ENCODE measurements around the gene F3.

The F3 gene

DNA sequence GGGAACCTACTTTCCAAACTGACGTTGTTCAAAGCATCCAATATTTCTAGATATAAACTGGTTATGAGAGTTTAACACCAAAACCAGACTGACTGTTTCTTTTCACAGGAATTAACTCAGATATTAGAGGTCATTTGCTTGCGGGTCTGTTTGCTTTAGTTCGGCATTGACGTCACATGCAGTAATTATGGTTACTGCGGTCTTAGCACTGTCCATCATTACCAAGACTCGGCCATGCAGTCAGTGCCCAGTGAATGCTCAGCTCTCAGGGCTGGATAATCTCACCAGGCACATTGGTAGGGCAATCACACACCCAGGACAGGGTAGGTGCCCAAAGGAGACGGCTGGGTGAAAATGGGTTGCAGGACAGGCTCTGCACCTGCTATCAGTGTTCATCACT, 9.9 kb upstream of the F3 start:
- DNase-seq = no peak

GRCh38 chr1:94550800-94551241, 9.3 kb upstream of the F3 start:
- DNase-seq = no peak

DNA sequence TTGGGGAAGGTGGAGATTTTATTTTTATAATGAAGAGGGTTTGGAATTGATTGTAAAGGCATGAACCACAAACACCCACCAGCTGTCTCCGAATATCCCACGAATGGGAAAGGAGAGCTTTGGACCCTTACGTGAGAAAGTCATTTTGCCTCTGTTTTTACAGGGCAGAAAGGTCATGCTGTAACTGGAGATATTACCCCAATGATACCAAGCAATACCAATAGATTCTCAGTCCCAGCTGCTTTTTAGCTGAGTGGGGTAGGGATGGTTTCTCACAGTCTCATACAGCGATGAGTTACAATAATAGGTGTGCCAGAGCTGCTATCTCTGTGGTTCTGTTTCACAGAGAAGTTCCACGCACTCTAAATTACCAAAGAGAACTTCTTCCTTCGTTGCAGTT, 8.8 kb upstream of the F3 start:
- DNase-seq = no peak

DNA sequence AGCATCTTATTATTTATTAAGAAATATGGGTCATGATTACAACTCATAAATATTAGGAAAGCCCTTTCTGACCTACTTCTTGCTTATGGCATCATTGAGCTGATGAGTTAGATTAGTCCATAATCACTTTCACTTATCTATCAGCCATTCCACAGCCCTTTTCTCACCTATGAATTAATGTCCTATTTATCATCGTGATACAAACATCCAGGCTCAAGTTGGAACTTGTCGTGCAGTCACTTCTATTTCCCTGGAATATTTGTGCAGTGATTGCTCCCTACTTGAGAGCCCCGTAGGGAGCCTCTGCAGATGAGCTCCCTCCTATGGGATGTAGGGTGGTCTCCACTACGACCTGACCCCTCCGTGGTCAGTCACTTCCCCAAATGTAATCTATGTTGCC, 8.1 kb upstream of the F3 start:
- no peak for DNase-seq

DNA sequence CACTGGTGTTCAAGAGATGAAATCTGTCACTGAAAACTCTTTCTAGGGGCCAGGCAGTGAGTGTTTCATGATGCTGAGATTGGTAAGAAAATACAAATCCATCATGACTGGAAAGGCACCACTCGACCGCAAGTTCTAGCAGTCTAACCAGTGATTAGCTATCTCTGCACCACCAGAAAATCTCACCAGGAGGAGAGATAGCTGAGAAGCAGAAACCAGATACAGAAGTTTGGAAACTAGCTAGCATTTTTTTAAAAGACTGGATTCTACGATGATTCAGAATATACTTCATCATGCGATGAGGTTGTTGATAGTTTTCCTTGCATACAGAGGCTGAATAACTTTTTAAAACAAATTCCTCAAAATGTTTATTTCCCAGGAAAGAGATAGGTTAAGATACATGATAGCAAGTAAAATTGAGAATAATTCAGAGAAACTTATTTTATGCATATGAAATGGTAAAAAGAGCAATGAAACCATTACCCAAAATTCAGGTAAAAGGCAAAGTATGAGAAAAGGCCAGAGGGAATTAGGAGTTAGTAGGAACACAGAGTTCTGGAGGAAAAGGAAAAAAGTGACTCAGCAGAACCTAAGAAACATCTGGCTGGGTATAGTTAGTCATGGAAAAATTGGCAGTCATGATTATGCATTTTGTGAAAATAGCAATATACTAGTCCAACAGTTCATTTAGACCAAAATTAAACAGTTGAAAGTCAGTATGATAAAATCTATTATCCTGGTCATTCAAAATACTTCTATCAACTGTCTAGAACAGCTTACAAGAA, 3.3 kb upstream of the F3 start:
- DNase-seq = no peak

DNA sequence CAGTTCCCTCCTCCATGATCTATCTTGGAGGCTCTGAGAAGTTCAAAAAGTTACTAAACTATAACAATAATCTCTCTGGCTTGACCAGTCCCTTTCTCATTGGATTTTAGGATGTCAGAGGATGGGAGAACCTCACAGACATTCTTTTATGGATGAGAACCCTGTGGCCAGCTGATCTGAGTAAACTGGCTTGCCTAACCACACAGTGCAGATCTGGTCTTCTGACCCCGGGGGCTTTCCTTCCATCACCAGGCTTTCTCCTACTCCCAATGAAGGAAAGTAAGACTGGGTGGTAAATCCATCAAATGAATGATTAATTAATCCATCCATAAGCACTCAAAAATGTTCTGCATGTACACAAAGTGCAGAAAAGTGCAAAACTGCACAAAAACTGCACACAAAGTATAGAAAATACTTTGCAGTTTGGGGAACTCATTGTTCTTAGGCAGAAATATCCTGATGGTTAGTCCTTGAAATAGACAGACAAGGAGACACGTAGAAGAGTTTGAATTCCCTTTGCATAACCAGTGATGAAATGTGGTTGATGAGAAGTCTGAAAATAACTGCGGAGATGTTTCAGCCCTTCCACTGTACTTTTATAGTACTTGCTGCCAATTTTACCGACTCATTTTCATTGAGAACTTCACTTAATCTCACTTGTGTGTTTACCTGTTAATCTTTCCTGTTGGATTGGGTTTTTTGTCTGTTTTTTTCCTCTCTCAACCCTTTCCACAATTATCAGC, 2.5 kb upstream of the F3 start:
- no peak for DNase-seq

GRCh38 chr1:94543001-94543400, 1.4 kb upstream of the F3 start:
- no peak for DNase-seq

DNA sequence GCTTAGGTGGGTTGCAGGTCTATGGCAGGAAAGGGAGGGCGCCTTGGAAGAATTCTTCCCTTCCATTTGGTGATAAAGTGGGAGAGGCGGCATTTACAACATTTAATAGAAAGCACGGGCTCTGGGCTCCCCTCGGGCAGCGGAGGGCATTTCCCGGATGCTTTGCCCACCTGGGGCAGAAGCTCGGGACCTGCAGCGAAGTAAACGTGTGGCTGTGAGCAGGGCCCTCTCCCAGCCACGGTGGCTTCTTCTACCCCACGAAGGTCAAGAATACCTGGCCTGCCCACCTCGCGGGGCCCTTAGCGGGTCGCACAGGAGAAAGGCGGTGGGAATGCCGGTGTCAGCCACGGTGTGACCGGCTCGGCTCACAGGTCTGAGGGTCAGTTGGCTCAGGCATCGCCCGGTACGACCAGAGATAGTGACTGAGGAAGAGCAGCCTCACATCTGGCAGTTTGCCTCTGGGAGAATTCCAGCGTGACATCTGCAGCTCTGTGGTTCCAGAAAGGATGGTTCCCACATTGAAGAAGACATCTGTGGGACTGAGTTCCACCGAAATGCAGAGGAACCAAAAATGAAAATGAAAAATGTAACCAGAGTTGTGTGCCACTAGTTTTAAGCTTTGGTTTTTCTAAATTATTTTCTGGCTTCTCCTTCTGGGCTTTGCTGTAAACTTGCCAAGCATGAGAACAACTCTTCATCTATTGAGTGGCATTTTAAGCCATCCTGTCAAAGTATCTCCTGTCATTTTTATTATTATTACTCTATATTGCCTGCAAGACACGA, 720 bp upstream of the F3 start:
- peak; percentile 67 for DNase-seq

DNA sequence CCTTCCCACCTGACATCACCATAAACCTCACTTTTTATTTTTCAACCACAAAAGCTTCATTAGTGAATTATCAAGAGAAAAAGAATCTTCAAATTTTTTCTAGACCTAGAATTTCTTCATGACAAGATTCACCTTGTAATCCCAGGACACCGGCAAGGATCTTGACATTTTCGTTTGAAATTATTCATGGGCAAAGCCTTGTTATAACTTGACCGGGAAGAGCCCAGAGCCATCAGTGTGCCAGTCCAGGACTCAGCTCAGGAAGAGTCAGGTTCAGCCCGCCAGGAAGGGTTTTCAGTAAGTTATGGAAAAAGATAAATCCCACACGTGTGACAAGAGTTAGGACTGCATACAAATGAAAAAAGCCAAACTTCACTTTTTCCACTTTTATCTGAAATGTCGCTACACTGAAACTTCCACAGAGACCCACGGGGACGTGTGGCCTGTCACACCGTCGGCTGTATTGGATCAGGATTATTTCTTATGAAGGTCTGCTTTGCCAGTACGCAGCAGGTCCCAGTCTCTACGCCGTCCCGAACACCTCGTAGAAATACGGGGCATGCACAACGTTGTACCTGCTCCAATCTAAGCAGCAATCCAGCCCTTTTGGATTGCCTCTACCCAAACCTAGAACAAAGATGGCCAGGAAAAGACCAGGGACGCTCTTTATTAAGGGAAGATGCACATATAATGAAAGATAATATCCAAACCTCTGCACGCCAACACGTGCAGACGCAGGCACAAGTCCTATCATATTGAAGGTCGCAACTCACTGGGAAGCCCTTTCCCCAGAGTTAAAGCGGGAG, 916 bp downstream of the F3 start:
- no peak for DNase-seq

DNA sequence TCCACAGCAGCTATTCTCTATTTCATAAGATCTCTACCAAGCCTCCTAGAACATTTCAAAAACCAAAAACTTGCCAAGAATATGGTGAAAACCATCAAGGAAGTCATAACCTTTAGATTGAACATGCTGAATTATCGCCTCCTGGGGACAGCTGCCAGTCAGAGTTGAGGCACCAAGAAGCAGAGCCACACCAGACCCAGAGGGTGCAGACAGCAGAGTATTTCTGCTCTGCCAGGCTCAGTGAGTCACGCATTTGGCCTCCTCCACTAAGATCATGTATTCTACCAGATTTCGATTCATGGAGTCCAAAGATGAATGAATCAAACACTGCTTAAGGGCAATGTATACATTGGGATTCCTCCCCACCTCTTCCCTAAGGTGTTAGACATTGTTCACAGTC, 2.1 kb downstream of the F3 start:
- no peak for DNase-seq

DNA sequence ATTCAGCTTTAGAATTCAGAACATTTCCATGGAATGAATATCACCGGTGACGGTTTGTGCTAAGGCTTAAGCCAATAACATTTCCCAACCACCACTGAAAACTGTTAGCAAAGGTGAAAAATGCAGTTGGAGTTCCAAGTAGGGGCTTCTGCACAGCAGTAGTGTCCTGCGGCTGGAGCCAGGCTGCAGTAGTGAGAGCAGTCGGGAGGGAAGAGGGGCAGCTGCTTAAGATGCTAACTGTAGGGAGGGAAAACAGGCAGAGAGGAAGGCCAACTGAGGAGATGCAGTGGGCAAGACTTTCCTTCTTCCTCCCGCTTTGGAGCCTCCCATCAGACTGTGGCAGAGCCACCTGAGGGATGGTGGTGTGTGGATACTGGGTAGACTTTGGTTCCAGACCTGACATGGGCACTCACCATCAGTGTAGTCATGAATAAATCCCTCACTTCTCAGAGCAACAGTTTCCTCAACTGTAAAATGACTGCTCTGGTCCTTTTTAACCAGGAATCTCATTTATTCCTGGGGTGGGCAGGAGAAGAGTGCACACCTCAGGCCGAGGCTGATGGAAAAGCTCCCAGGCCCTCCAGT, 3.2 kb downstream of the F3 start:
- no peak for DNase-seq

DNA sequence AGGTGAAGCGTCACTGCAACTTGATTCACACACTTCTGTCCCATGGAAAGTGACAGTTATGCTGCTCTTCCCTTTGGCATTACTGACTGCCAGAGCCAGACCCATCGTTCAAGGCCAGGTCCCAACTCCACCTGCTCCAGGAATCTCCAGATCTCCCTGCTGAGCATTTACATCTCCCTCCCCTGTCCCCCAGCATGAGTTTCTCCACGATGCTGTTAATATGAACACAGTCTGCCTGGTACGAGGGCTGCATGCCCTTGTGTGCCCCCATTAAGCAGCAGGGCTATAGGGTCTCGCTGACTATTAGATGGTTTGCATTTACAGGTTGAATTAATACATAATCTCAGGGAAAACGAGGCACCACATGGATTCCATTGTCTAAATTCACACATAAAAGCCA, 4.3 kb downstream of the F3 start:
- DNase-seq = no peak

DNA sequence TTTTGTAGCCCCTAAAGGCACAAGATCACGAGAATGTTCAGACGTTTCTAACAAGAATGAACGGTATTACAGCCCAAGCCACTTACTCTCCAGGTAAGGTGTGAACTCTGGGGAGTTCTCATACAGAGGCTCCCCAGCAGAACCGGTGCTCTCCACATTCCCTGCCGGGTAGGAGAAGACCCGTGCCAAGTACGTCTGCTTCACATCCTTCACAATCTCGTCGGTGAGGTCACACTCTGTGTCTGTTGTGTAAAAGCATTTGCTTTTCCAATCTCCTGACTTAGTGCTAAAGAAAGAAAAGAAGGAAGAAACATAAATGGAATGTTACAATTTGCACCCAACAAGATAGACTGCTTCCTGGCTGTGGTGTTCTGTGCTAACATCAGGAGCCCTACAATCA, 5.7 kb downstream of the F3 start:
- DNase-seq = no peak

DNA sequence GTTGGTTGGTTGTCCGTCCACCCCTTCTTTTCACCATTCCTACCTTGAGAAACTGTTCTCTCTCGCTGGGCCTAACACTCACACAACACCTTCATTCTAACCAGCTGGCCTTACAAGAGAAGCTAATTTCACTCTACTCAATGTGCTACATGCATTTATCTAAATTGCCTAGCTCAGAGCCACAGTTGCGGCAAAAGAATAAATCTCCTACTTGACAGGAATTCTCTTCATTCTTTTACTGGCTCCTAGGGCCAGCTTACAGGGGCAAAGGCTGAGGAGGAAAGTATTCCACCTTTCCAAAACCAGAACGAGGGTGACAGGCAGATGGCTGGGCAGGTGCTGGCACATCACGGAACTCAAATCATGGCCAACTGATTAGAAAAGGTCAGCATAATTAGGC, 6.5 kb downstream of the F3 start:
- no peak for DNase-seq

DNA sequence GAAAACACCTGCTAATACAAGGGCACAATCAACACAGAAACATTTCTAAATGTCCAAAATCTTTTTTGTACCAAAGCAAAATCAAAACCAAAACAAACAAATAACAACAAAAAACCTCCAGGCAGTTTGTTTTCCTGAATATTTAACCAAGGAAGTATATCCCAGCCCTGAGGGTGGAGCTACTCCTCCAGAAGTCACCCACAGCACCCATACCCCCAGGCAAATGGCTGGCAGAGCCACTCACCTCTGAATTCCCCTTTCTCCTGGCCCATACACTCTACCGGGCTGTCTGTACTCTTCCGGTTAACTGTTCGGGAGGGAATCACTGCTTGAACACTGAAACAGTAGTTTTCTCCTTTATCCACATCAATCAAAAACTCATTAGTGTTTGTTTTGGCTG, 9.5 kb downstream of the F3 start:
- no peak for DNase-seq

DNA sequence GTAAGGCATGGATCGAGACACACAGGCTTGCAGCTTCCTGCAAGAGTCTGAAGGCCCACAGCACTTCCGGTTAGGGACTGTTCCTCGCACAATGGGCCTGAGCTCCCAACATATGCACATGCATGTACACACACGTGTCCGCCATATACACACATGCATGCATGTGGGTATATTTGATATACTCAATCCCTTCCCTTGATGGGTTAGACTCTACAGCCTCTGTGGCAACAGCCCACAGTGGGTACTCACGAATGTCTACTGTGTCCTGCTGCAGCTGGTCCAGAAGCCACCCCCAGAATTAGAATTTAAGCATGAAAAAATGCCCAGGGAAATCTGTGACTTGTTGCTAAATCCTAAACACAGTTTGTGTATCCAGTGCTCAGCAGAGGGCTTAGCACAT, 9.9 kb downstream of the F3 start:
- no peak for DNase-seq

DNA sequence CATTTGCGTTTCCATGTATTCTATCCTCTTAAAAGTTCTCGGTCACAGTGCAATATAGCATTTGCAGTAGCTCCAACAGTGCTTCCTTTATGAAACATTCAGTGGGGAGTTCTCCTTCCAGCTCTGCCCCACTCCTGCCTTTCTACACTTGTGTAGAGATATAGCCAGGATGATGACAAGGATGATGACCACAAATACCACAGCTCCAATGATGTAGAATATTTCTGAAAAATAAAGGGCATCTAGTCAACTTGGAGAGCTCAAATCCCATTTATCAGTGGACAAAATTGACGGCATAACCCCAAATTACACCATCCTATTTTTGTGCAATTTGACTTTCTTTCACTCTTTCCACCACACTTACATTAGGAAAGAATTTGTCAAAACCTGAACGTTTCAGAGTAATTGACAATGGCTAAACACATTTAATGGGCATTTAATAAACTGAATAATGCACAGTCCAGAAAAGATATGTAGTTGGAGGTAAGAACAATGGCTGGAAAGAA, 11.1 kb downstream of the F3 start:
- no peak for DNase-seq

DNA sequence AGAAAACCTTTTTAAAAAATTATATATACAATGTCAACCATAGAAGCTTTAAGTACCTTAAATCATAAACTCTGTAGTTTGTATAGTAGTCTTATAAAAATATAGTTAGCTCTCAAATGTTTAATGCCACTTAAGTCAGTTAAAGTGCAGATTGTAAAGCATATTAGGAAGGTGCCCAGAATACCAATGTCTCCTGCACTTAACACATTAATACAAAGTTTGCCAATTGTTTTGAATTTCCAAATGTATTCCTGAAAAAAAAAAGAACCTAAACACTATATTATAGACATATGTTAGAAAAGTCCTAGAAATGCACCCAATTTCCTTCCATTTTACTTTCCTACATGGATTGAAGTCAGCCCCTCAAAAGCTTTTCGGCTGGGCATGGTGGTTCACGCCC, 12.1 kb downstream of the F3 start:
- no peak for DNase-seq

DNA sequence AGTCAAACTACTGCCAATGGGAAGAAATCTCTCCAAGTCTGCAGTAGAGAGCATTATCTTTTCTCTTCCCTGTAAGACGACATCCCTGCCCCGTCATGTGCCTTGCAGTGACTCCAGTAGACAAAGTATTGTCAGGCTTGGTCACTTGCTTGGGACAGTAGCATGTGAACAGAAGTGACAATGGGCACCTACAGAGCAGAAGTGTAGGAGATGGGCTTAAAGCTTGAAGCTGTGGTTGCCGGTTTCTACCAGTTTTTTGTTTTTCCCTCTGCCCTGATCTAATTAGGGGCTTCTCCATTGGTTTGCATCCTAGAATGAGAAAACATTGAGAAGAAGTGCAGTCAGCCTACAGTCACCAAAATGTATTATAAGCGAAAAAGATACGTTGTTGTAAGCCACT, 12.7 kb downstream of the F3 start:
- DNase-seq = no peak

- DNase-seq = no peak
These were observed 13.3 kb downstream of the F3 start for GRCh38 chr1:94528299-94528698.

GRCh38 chr1:94527447-94528031, 14.0 kb downstream of the F3 start:
- no peak for DNase-seq

All from right hindlimb (tissue), 1 donor.